Measurements from ENCODE around the gene CBX3.
"Not testable (repeated sequence)": the region's sequence is repeated elsewhere in the genome, so short reads cannot be mapped to it uniquely, and the experiment has no call there.

CBX3 gene

GRCh38 chr7:26208040-26208439 is 6.5 kb downstream of the CBX3 start:
- DNase-seq: no peak

GRCh38 chr7:26212921-26213718 is 11.6 kb downstream of the CBX3 start:
- DNase-seq: no peak

DNA sequence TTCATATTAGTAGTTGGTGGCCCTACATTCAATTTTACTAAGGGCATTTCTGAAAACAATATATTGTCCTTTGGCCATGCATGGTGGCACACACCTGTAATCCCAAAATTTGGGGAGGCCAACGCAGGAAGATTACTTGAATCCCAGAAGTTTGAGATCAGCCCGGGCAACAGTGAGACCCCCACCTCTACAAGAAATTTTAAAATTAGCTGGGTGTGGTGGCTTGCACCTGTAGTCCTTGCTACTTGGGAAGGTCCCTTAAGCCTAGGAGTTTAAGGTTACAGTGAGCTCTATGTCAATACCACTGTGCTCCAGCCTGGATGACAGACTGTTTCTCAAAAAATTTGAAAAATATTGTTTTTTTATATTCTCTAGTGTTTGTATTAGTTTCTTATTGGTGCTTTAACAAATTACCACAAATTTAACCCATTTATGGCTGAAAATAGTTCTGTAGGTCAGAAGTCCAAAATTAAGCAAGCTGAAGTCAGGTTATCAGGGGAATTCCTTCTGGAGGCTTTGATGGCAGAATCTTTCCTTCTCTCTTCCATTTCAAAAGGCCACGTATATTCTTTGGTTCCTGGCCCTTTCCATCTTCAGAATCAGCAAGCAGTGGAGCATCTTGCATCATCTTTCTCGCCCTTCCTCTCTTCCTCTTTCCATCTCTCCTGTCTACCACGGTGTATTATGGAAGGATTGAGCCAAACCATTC is 12.4 kb downstream of the CBX3 start:
- no peak for DNase-seq

GRCh38 chr7:26216049-26216448 is 14.5 kb downstream of the CBX3 start:
- DNase-seq: no peak

GRCh38 chr7:26224359-26224758 is 22.8 kb downstream of the CBX3 start:
- DNase-seq: no peak

DNA sequence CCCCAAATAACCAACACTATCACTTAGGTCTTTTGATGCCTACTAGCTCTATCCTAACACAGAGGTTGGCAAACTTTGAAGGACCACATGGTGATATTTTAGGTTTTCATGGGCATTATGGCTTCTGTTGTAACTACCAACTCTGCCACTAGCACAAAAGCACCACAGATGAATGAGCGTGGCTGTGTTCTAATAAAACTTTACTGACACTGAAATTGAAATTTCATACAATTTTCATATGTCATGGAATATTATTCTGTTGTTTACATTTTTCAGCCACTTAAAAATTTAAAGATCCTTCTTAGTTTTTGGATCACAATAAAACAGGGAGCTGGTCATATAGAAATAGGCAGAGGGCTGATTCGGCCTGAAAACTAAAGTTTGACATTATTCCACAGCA is 26.4 kb downstream of the CBX3 start:
- no peak for DNase-seq

- no peak for DNase-seq
Measured at GRCh38 chr7:26233902-26234511, 32.5 kb downstream of the CBX3 start.

- DNase-seq: no peak
Measured at GRCh38 chr7:26237035-26237807, 35.7 kb downstream of the CBX3 start.

GRCh38 chr7:26238032-26238431 is 36.5 kb downstream of the CBX3 start:
- no peak for DNase-seq

- DNase-seq: no peak
Measured at GRCh38 chr7:26245150-26245549, 43.6 kb downstream of the CBX3 start.

DNA sequence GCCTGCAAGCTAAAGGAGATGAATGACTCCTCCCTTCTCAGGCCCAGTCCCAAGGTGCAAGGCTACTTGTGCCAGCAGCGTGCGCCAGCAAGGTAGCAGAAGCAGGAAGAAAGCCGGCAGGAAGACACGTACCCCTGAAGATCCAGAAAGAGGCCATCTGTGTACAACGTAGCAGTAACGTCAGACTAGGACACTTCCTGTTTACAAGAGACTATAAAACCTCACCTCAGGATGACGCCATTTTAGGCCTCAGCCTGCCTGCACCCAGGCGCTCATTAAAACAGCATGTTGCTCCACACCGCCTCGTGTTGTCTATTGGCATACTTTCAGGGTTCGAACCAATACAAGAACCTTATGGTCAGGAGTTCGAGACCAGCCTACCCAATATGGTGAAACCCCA is 48.7 kb downstream of the CBX3 start:
- DNase-seq: no peak

- DNase-seq: not testable (repeated sequence)
Measured at GRCh38 chr7:26261866-26262265, 60.3 kb downstream of the CBX3 start.

Measured in stimulated activated CD4-positive, alpha-beta T cell treated with anti-CD3 and anti-CD28 coated beads, Interleukin-15, amount 100 ng/mL, for 24 hours (primary cell).